Measurements from ENCODE around the gene CPS1. TPM values are rescaled to one million over a fixed set of nuclear protein-coding genes. Genes with fewer than 3 reads are reported as not detected.

The CPS1 gene
- total RNA-seq, 1 experiment from 2014 or later: 14.2 TPM

- H3K27ac Mint-ChIP-seq: peak overlapping the region in 1 of 3 experiments; percentile 42; a peak in 1 of 7 replicates
- Histone ChIP-seq H3K79me2 (ENCODE audit: insufficient read depth, low read length) (no peaks in the 10 kb centered on the region), H3K14ac (ENCODE audit: insufficient read depth, low read length) (no peak overlapping the region), H3K4ac (ENCODE audit: low read depth, low read length) (no peak overlapping the region), H2BK12ac (ENCODE audit: insufficient read length, low read depth, low read length) (no peak overlapping the region), H3K18ac (ENCODE audit: insufficient read length, low read depth, low read length) (no peak overlapping the region), H3K4me2 (ENCODE audit: insufficient read depth, insufficient read length, low read length) (no peak overlapping the region), H4K5ac (ENCODE audit: insufficient read length, low read depth, low read length) (no peak overlapping the region), H4K91ac (ENCODE audit: insufficient read length, low read depth, low read length) (no peak overlapping the region), H2BK15ac (ENCODE audit: low read depth, low read length) (no peak overlapping the region), H3K56ac (ENCODE audit: insufficient read length, low read depth, low read length) (no peak overlapping the region), H3K27ac (ENCODE audit: insufficient read length, low read depth, low read length) (no peak overlapping the region), H3K9ac (ENCODE audit: extremely low read depth, insufficient read length, low read length) (no peak overlapping the region), H3K79me1 (ENCODE audit: insufficient read depth, low read depth, low read length, poor library complexity, severe bottlenecking) (no peaks in the 10 kb centered on the region), H4K8ac (replicated peaks; ENCODE audit: insufficient read length, low read depth, low read length) (no peak overlapping the region), H3K27me3 (ENCODE audit: insufficient read depth, low read length) (no peaks in the 10 kb centered on the region), H3K4me1 (ENCODE audit: insufficient read depth, low read length) (no peaks in the 10 kb centered on the region; the same call in 1 of the 2 replicates), H2BK20ac (ENCODE audit: low read depth, low read length, poor library complexity, severe bottlenecking) (no peak overlapping the region), H2AK5ac (ENCODE audit: insufficient read length, low read length) (no peak overlapping the region), H3K23ac (ENCODE audit: insufficient read length, low read depth, low read length) (no peak overlapping the region), H3T11ph (ENCODE audit: low read length) (no peak overlapping the region), H2AFZ (ENCODE audit: low read length) (no peak overlapping the region), H3K23me2 (ENCODE audit: insufficient read length, low read depth, low read length, poor library complexity, severe bottlenecking) (no peaks in the 10 kb centered on the region), H4K20me1 (ENCODE audit: control insufficient read depth, insufficient read depth, insufficient read length) (no peaks in the 10 kb centered on the region), H2BK120ac (ENCODE audit: low read depth, low read length, poor library complexity, severe bottlenecking) (no peak overlapping the region), H2BK5ac (ENCODE audit: insufficient read length, low read length) (no peak overlapping the region), H3K9me3 (ENCODE audit: control insufficient read depth, low read depth, low read length) (no peaks in the 10 kb centered on the region)
- no peaks in the 10 kb centered on the region for H3K36me3 Mint-ChIP-seq (ENCODE audit: insufficient read depth in 1 of 3, low read depth in 3 of 3)
- no peak for TF ChIP-seq CTCF (conservative IDR thresholded peaks at IDR 0.05)
- H3K4me3 Mint-ChIP-seq: no peak overlapping the region
- peaks cover 42 to 50% of the 10 kb centered on the region in 2 experiments for H3K4me1 Mint-ChIP-seq
- no peak for DNase-seq
- H3K27me3 Mint-ChIP-seq (ENCODE audit: low read depth): no peaks in the 10 kb centered on the region
- no CpG with 5 or more reads among the region's 5 CpGs for WGBS (ENCODE audit: extremely low coverage, insufficient read length, low lambda C conversion rate)
- H3K9me3 Mint-ChIP-seq: no peaks in the 10 kb centered on the region
Measured at GRCh38 chr2:210715560-210716082, 159.2 kb downstream of the CPS1 start.

All from H9 (cell line).